Measurements from ENCODE around the gene GNAI2. TPM values are rescaled to one million over a fixed set of nuclear protein-coding genes. Genes with fewer than 3 reads are reported as not detected.
A peak's percentile ranks its signal among the peaks of the same experiment; 100 is the strongest.

The GNAI2 gene
- total RNA-seq, 1 donor from 2014 or later, result 176 TPM

DNA sequence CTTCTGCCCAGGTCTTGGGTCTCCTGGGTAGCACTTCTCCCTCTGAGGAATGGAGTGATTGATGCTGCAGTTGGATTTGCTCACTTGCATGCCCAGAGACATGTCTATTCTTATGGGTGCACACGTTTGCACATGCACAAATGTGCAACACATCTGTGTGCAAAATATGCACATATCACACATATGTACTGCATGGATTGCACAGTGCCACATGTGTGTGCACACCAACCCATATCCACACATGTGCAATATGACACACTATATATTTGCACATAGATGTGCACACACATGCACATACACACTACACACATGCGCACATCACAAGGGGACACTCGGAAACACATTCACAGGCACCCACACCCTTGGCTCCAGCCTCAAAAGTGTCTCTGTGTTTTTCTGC lies 32.3 kb downstream of the GNAI2 start:
- H3K27ac Mint-ChIP-seq (ENCODE audit: unreplicated experiment), result no peak overlapping the region
- DNase-seq (ENCODE audit: low read depth, low spot score), result no peak
- peaks cover 25% of the 10 kb centered on the region for H3K27me3 Mint-ChIP-seq (ENCODE audit: low read depth)
- TF ChIP-seq CTCF (conservative IDR thresholded peaks at IDR 0.05), result no peak
- peaks cover 39% of the 10 kb centered on the region for H3K4me1 Mint-ChIP-seq
- H3K4me3 Mint-ChIP-seq, result no peak overlapping the region
- no peaks in the 10 kb centered on the region for H3K9me3 Mint-ChIP-seq
- no peaks in the 10 kb centered on the region for H3K36me3 Mint-ChIP-seq (ENCODE audit: low read depth)

DNA sequence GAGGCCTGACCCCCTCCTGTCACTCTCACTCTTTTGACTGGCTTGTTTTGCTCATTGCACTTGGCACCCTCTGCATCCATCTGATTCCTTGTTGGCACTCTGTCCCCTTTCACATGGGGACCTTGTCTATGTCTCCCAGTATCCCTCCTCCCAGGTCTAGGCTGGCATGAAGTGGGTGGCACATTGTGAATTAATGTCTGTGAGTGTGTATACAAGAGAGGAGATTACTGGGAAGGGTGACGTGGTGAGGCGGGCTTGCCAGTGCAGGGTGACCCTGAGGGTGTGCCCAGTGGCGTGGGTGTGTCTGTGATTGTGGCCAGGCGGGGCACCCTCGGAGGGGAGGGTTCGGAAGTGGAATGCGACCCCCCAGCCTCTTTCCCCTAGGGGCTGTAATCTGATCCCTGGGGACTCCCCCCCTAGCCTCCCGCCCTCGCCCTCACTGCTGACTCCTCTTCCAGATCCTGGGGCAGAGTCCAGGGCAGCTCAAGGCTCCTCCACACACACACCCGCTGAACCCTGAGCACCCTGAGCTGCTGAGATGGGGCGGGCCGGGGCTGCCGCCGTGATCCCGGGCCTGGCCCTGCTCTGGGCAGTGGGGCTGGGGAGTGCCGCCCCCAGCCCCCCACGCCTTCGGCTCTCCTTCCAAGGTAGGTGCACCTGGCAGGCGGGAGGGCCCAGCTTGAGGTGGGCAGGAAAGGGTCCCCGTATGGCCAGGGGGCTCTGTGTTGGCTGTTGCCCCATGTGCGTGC lies 32.9 kb downstream of the GNAI2 start, which contains the start of gene SEMA3B:
Gene SEMA3B, plus strand, starts transcription at position 445 of the 749 bp plus-strand sequence. Its CDS starts 94 bp downstream, at position 539.
- H3K27ac Mint-ChIP-seq (ENCODE audit: unreplicated experiment), result no peak within 1 kb of the TSS
- H3K4me1 Mint-ChIP-seq, result peaks cover 35% of the 10 kb centered on the region
- no peaks in the 10 kb centered on the region for H3K36me3 Mint-ChIP-seq (ENCODE audit: low read depth)
- DNase-seq (ENCODE audit: low read depth, low spot score), result no peak
- no peak for TF ChIP-seq CTCF (conservative IDR thresholded peaks at IDR 0.05)
- peaks cover 28% of the 10 kb centered on the region for H3K27me3 Mint-ChIP-seq (ENCODE audit: low read depth)
- no peaks in the 10 kb centered on the region for H3K9me3 Mint-ChIP-seq
- H3K4me3 Mint-ChIP-seq, result peak within 1 kb of the TSS; percentile 51

DNA sequence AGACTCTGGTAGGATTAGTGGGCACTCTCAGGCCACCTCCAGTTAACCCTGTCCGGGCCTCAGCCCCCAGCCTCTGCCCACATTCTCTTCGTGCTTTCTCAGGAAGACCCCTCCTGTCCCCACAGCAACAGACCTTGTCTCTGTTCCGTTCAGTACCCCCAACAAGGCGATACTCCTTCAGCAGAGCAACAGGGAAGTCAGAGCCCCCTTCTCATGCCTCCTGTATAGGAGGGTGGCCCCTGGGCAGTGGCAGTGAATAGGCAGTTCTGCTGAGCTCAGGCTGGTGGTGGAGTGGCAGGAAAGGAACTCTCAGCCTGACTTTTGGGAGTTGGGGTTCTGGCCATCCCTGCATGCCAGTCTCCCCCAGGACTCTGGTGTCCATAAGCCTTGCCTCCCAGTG lies 33.5 kb downstream of the GNAI2 start:
- Mint-ChIP-seq H3K4me1 (peaks cover 35% of the 10 kb centered on the region), H3K27ac (ENCODE audit: unreplicated experiment) (no peak overlapping the region), H3K4me3 (peak overlapping the region; percentile 51), H3K27me3 (ENCODE audit: low read depth) (peaks cover 34% of the 10 kb centered on the region), H3K9me3 (no peaks in the 10 kb centered on the region), H3K36me3 (ENCODE audit: low read depth) (no peaks in the 10 kb centered on the region)
- no peak for DNase-seq (ENCODE audit: low read depth, low spot score)
- TF ChIP-seq CTCF (conservative IDR thresholded peaks at IDR 0.05), result no peak

- no peak overlapping the region for H3K4me3 Mint-ChIP-seq
These were observed 34.0 kb downstream of the GNAI2 start for GRCh38 chr3:50269977-50270413.

More at GRCh38 chr3:50269977-50270413, 34.0 kb downstream of the GNAI2 start:
- H3K27ac Mint-ChIP-seq (ENCODE audit: unreplicated experiment), result no peak overlapping the region
- peaks cover 36% of the 10 kb centered on the region for H3K4me1 Mint-ChIP-seq
- no peak for DNase-seq (ENCODE audit: low read depth, low spot score)
- no peak for TF ChIP-seq CTCF (conservative IDR thresholded peaks at IDR 0.05)
- no peaks in the 10 kb centered on the region for H3K36me3 Mint-ChIP-seq (ENCODE audit: low read depth)
- H3K27me3 Mint-ChIP-seq (ENCODE audit: low read depth), result peaks cover 39% of the 10 kb centered on the region
- no peaks in the 10 kb centered on the region for H3K9me3 Mint-ChIP-seq

All from neural crest cell (in vitro differentiated cells).